ENCODE measurements around the gene MYMK. TPM values are rescaled to one million over a fixed set of nuclear protein-coding genes. Genes with fewer than 3 reads are reported as not detected.

The MYMK gene
- total and polyA plus RNA-seq, 2 experiments from 2014 or later = 1.3 TPM; not detected in 1

GRCh38 chr9:133505186-133505830, 19.5 kb downstream of the MYMK start:
- Histone ChIP-seq H3K36me3 (replicated peaks; ENCODE audit: insufficient read depth, low read depth) (no peaks in the 10 kb centered on the region), H3K9me3 (ENCODE audit: low read depth) (peaks cover 4% of the 10 kb centered on the region), H3K27ac (no peak overlapping the region), H3K4me3 (no peak overlapping the region), H3K27me3 (no peaks in the 10 kb centered on the region), H3K4me2 (no peak overlapping the region), H3K9me2 (replicated peaks; ENCODE audit: insufficient read depth) (no peaks in the 10 kb centered on the region), H2AFZ (no peak overlapping the region), H3K4me1 (ENCODE audit: insufficient read depth) (peaks cover 15% of the 10 kb centered on the region), H3K79me2 (no peaks in the 10 kb centered on the region), H4K20me1 (ENCODE audit: insufficient read depth, poor library complexity, severe bottlenecking) (no peaks in the 10 kb centered on the region)
- TF ChIP-seq CTCF (IDR thresholded peaks at IDR 0.05; ENCODE audit: poor library complexity) = no peak
- whole genome bisulfite sequencing (ENCODE audit: low lambda C conversion rate, missing lambda C conversion rate) = 93% methylated on average over 13 of the region's 13 CpGs
- no peak for DNase-seq (ENCODE audit: low spot score)

- Histone ChIP-seq H3K4me2 (no peak overlapping the region), H3K36me3 (replicated peaks; ENCODE audit: insufficient read depth, low read depth) (no peaks in the 10 kb centered on the region), H2AFZ (no peak overlapping the region), H4K20me1 (ENCODE audit: insufficient read depth, poor library complexity, severe bottlenecking) (no peaks in the 10 kb centered on the region), H3K4me1 (ENCODE audit: insufficient read depth) (no peaks in the 10 kb centered on the region), H3K4me3 (no peak overlapping the region), H3K9me3 (ENCODE audit: low read depth) (peaks cover 4% of the 10 kb centered on the region), H3K27ac (no peak overlapping the region), H3K27me3 (no peaks in the 10 kb centered on the region), H3K9me2 (replicated peaks; ENCODE audit: insufficient read depth) (no peaks in the 10 kb centered on the region), H3K79me2 (no peaks in the 10 kb centered on the region)
- DNase-seq (ENCODE audit: low spot score) = no peak
- WGBS (ENCODE audit: low lambda C conversion rate, missing lambda C conversion rate) = 94% methylated on average over 1 of the region's 1 CpG
- TF ChIP-seq EZH2 (IDR thresholded peaks at IDR 0.05; ENCODE audit: borderline replicate concordance) (no peak), CTCF (IDR thresholded peaks at IDR 0.05; ENCODE audit: poor library complexity) (no peak), EZH2phosphoT487 (IDR thresholded peaks at IDR 0.05; ENCODE audit: low read depth, severe bottlenecking, unreplicated experiment) (no peak)
Observed at GRCh38 chr9:133502112-133502511, 22.6 kb downstream of the MYMK start.

- no peaks in the 10 kb centered on the region for H3K9me2 ChIP-seq (replicated peaks; ENCODE audit: insufficient read depth)
- no peaks in the 10 kb centered on the region for H3K79me2 ChIP-seq
- H3K4me1 ChIP-seq (ENCODE audit: insufficient read depth) = no peaks in the 10 kb centered on the region
- peaks cover 4% of the 10 kb centered on the region for H3K9me3 ChIP-seq (ENCODE audit: low read depth)
- H2AFZ ChIP-seq = no peak overlapping the region
- no peaks in the 10 kb centered on the region for H3K27me3 ChIP-seq
- H3K4me2 ChIP-seq = no peak overlapping the region
- no peaks in the 10 kb centered on the region for H4K20me1 ChIP-seq (ENCODE audit: insufficient read depth, poor library complexity, severe bottlenecking)
- H3K4me3 ChIP-seq = no peak overlapping the region
- TF ChIP-seq CTCF (IDR thresholded peaks at IDR 0.05; ENCODE audit: poor library complexity) = no peak
- TF ChIP-seq EZH2phosphoT487 (IDR thresholded peaks at IDR 0.05; ENCODE audit: low read depth, severe bottlenecking, unreplicated experiment) = no peak
- TF ChIP-seq EZH2 (IDR thresholded peaks at IDR 0.05; ENCODE audit: borderline replicate concordance) = no peak
- WGBS (ENCODE audit: low lambda C conversion rate, missing lambda C conversion rate) = 80% methylated on average over 12 of the region's 12 CpGs
- DNase-seq (ENCODE audit: low spot score) = no peak
- H3K36me3 ChIP-seq (replicated peaks; ENCODE audit: insufficient read depth, low read depth) = no peaks in the 10 kb centered on the region
- H3K27ac ChIP-seq = no peak overlapping the region
Observed at GRCh38 chr9:133499892-133500270, 24.9 kb downstream of the MYMK start.

Measured in hepatocyte (in vitro differentiated cells).